Right renal pelvis (tissue), 4 donors: Measurements from ENCODE around the gene UBE2QL1. TPM values are rescaled to one million over a fixed set of nuclear protein-coding genes. Genes with fewer than 3 reads are reported as not detected.

Experiments used
- DNase-seq, 4 donors: peaks; one replicate each; pipeline ENCODE4 v3.0.0-alpha.2; 2013; ENCODE audit warnings: low read depth in 4 of 4, low spot score in 3 of 4, missing footprints in 1 of 4
- polyA plus RNA-seq, 4 donors: library from polyadenylated mRNA; unstranded; fragments of 120-200 nt; gene quantifications; one replicate each; pipeline ENCODE4 v1.2.1, GENCODE V29; 2013; ENCODE audit not compliant: insufficient read length in 4 of 4

The UBE2QL1 gene
- polyA plus RNA-seq, 4 donors: 0.91 to 1.1 (median 1.0) TPM

GRCh38 chr5:6471252-6471651 is 22.6 kb downstream of the UBE2QL1 start:
- no peak for DNase-seq

- no peak for DNase-seq
Observed at GRCh38 chr5:6472792-6473191, 24.1 kb downstream of the UBE2QL1 start.

- no peak for DNase-seq
Observed at GRCh38 chr5:6473284-6473683, 24.6 kb downstream of the UBE2QL1 start.

GRCh38 chr5:6475626-6476312 is 27.1 kb downstream of the UBE2QL1 start:
- no peak for DNase-seq

- DNase-seq: no peak
Observed at GRCh38 chr5:6476313-6476661, 27.6 kb downstream of the UBE2QL1 start.

- no peak for DNase-seq
Observed at GRCh38 chr5:6478793-6479192, 30.1 kb downstream of the UBE2QL1 start.

GRCh38 chr5:6480133-6481051 is 31.7 kb downstream of the UBE2QL1 start:
- DNase-seq: no peak

- DNase-seq: no peak
Observed at GRCh38 chr5:6482735-6483134, 34.1 kb downstream of the UBE2QL1 start.

- DNase-seq: no peak
Observed at GRCh38 chr5:6483880-6484382, 35.3 kb downstream of the UBE2QL1 start.

- DNase-seq: no peak
Observed at GRCh38 chr5:6484446-6484845, 35.8 kb downstream of the UBE2QL1 start.

GRCh38 chr5:6484899-6485298 is 36.2 kb downstream of the UBE2QL1 start:
- no peak for DNase-seq

GRCh38 chr5:6485441-6485840 is 36.8 kb downstream of the UBE2QL1 start:
- no peak for DNase-seq

GRCh38 chr5:6486074-6486473 is 37.4 kb downstream of the UBE2QL1 start:
- DNase-seq: no peak

GRCh38 chr5:6487081-6487480 is 38.4 kb downstream of the UBE2QL1 start:
- no peak for DNase-seq

GRCh38 chr5:6488021-6488420 is 39.4 kb downstream of the UBE2QL1 start:
- no peak for DNase-seq

- DNase-seq: no peak
Observed at GRCh38 chr5:6489643-6490185, 41.1 kb downstream of the UBE2QL1 start.

GRCh38 chr5:6490246-6490645 is 41.6 kb downstream of the UBE2QL1 start:
- DNase-seq: no peak

- DNase-seq: no peak
Observed at GRCh38 chr5:6490693-6491092, 42.0 kb downstream of the UBE2QL1 start.

- no peak for DNase-seq
Observed at GRCh38 chr5:6491196-6491918, 42.7 kb downstream of the UBE2QL1 start.

GRCh38 chr5:6491919-6492290 is 43.2 kb downstream of the UBE2QL1 start:
- DNase-seq: no peak

GRCh38 chr5:6492934-6493333 is 44.3 kb downstream of the UBE2QL1 start:
- DNase-seq: no peak
